ENCODE data around the gene MRPL58. TPM values are rescaled to one million over a fixed set of nuclear protein-coding genes. Genes with fewer than 3 reads are reported as not detected.
"Not testable (repeated sequence)": the region's sequence is repeated elsewhere in the genome, so short reads cannot be mapped to it uniquely, and the experiment has no call there.

MRPL58 gene
- total RNA-seq, 1 experiment from 2014 or later = 148 TPM

DNA sequence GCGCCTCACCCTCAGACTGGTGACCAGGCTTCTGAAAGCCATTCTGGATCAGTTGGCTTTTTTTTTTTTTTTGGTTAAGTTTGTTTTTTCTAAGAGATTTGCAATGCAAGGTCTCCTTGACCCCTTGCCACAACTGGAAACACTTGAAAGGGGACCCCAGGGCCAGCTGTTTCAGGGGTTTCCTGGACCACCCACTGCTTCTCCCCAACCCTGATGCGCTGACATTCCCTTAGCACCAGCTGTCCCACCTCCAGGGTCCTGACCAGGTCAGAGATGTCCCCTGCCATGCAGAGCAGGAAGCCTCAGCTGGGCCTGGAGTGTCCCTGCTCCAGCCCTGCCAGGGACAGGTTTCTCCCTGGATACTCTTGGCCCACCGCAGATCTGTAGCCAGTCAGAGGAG, 8.1 kb upstream of the MRPL58 start:
- Histone ChIP-seq H3K36me3 (no peaks in the 10 kb centered on the region), H3K27me3 (no peaks in the 10 kb centered on the region), H3K4me3 (no peak overlapping the region), H3K9me3 (no peaks in the 10 kb centered on the region)
- no peak for DNase-seq

DNA sequence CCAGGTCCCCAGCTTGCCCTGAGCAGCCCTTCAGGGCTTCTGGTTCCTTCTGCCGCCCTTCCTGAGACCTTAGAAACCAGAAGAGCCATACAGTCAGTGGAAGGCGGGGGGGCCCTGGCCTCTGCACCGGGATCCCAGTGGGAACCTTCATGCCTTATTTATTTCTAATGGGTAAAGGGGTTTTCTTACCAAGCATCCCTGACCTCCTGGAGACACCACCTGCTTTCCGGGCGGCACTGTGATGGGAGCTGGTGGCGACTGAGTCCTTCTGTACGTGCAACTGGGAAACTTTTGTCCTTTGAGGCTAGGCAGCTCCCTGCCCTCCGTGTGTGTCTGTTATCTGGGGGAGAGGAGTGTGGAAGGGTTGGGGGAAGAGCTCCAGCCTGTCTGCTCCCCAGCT, 7.2 kb upstream of the MRPL58 start:
- Histone ChIP-seq H3K4me3 (no peak overlapping the region), H3K9me3 (no peaks in the 10 kb centered on the region), H3K36me3 (no peaks in the 10 kb centered on the region), H3K27me3 (no peaks in the 10 kb centered on the region)
- no peak for DNase-seq

DNA sequence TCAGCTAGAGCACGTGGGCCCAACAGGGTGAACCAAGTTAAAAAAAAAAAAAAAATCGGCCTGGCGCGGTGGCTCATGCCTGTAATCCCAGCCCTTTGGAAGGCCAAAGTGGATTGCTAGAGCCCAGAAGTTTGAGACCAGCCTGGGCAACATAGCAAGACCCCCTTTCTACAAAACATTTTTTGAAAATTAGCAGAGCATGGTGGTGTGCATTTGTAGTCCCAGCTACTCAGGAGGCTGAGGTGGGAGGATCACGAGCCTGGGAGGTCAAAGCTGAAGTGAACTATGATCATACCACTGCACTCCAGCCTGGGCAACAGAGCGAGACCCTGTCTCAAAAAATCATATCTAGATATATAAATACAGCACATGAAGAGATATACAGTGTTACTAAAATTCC, 6.4 kb upstream of the MRPL58 start:
- H3K4me3 ChIP-seq, DNase-seq, H3K27me3 ChIP-seq, H3K9me3 ChIP-seq, H3K36me3 ChIP-seq: not testable (repeated sequence)

DNA sequence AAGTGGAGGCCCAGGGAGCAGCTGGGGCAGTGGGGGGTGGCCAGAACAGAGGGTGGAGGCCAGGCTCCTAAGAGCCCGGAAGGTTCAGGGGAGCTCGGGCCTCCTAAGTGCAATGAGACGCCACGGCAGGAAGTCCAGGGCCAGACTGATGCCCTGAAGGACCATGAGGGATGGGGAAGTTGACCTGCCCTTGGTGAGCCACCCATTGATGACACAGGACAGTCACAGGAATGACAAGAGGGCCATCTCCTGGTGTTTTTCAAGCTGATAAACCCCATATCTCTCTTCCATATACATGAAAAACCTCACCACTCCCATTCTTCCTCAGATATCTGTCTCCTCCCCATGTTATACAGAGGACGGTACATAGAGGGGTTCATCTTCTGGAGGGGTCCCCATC, 5.8 kb upstream of the MRPL58 start:
- no peak for DNase-seq
- Histone ChIP-seq H3K36me3 (no peaks in the 10 kb centered on the region), H3K4me3 (no peak overlapping the region), H3K9me3 (no peaks in the 10 kb centered on the region), H3K27me3 (no peaks in the 10 kb centered on the region)

DNA sequence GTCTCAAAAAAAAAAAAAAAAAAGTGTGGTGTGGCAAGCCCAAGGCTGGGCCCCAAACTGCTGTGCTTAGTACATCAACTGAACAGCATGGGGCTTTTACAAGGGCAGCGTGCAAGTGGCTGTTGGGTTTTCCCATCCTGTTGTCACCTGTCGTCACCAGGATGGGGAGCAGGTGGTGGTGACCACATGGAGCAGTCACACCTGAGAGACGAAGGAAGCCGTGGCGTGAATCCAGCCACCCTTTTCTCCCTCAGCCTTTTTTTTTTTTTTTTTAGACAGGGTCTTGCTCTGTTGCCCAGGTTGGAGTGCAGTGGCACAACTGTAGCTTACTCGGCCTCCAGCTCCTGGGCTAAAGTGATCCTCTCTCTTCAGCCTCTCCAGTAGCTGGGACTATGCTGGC, 4.1 kb upstream of the MRPL58 start:
- no peaks in the 10 kb centered on the region for H3K9me3 ChIP-seq
- no peak overlapping the region for H3K4me3 ChIP-seq
- H3K36me3 ChIP-seq = no peaks in the 10 kb centered on the region
- no peak for DNase-seq
- H3K27me3 ChIP-seq = no peaks in the 10 kb centered on the region

DNA sequence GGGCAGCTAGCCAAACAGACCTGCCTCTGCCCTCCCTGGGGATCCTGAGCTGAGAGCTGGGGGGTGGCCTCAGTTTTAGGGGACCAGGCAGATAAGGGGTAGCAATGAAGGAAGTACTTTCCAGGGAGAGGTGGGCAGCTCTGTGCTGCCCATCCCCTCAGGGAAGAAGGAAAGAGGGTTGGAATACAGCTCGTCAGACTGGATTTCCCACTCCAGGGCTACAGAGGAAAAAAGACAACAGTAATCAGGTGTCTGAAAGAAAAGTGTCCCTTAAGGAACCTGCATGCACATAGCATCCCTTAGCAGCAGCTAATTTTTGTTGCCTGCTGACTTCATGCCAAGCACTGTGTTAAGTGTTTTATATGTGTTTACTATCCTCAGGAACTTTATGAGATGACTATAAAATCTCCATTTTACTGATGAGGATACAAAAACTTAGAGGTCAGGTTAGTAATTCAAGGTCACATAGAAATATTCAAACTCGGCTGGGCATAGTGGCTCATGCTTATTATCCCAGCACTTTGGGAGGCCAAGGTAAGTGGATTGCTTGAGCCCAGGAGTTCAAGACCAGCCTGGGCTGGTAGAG, 3.2 kb upstream of the MRPL58 start:
- Histone ChIP-seq H3K36me3 (no peaks in the 10 kb centered on the region), H3K27me3 (no peaks in the 10 kb centered on the region), H3K9me3 (no peaks in the 10 kb centered on the region), H3K4me3 (no peak overlapping the region)
- no peak for DNase-seq

DNA sequence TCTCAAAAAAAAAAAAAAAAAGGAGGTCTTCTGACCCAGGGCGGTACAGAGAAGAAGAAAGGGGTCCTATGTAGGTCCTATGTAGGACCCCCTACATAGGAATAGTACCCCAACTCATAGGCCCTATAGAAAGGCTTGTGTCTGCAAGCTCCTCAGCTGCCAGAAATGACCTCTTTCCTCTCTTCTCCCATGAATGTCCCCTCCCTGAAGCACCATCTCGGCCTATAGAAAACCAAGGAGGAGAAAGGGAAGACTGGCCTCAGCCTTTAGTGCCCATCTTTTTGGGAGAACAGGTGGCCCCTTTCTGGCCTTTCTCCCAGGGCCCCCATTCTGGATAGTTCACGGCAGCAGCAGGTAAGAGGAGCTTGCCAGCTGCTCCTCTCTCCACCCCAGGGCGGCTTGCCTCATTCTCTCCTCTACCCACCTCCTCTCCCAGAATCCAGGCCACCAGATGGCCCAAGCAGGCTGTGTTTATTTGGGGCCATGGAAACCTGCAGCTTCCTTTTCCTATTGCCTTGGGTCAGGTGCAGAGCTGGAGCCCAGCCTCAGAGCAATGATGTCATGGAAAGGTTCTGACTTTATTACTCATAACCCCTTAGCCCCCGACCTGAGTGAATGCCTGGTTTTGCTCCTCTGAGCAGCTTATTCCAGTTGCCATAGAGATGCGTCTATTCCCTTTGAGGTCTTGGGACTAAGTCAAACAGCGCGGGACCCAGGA, 1.6 kb upstream of the MRPL58 start:
- DNase-seq = peak; percentile 17
- H3K36me3 ChIP-seq = peaks cover 12% of the 10 kb centered on the region
- H3K4me3 ChIP-seq = no peak overlapping the region
- H3K9me3 ChIP-seq = no peaks in the 10 kb centered on the region
- H3K27me3 ChIP-seq = no peaks in the 10 kb centered on the region

DNA sequence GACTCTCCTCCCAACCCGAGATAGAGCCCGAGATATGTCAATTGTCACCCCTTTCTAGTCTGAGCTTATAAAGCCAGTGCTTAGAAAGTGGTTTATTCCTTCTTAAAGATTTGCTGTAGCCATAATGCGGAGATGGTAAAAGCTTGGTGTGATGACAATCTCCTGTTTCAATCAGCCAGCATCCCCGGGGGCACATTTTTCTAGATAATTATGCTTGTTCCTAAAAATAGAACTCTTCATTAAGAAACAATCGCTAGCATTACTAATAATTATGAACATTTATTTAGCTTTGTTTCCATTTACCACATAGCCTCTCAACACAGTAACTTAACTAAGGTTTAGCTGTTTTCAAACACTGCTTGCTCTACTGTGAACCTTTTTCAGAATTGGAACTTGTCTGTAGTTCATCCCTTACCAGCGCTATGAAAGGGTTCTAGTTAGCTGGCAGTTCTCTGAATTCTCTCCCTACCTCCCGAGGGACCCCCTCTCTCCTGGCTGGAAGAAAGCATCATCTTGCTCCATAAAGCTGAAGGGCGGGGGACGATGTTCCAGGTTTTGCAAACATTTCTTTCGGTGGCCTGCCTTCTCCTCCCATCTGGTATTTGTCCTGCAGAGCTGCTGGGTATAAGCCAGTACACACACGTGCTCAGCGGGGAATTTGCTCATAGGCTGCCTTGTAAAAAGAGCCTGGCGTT, 922 bp upstream of the MRPL58 start:
- no peaks in the 10 kb centered on the region for H3K9me3 ChIP-seq
- peak overlapping the region; percentile 89 for H3K4me3 ChIP-seq
- no peaks in the 10 kb centered on the region for H3K27me3 ChIP-seq
- peak; percentile 68 for DNase-seq
- H3K36me3 ChIP-seq = peaks cover 14% of the 10 kb centered on the region

DNA sequence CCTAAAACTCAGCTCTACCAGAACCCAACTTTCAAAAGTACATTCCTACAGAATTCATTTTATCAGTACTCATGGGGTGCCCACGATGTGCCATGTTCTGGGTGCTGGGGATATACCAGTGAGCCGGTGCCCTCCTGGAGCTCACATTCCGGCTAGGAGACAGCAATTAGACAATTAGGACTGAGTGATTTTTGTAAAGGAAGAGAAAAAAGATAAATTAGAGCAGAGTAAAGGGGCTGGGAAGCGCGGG, 449 bp upstream of the MRPL58 start:
- Histone ChIP-seq H3K36me3 (peaks cover 19% of the 10 kb centered on the region), H3K27me3 (no peaks in the 10 kb centered on the region), H3K9me3 (no peaks in the 10 kb centered on the region), H3K4me3 (peak overlapping the region; percentile 89)
- DNase-seq = no peak

DNA sequence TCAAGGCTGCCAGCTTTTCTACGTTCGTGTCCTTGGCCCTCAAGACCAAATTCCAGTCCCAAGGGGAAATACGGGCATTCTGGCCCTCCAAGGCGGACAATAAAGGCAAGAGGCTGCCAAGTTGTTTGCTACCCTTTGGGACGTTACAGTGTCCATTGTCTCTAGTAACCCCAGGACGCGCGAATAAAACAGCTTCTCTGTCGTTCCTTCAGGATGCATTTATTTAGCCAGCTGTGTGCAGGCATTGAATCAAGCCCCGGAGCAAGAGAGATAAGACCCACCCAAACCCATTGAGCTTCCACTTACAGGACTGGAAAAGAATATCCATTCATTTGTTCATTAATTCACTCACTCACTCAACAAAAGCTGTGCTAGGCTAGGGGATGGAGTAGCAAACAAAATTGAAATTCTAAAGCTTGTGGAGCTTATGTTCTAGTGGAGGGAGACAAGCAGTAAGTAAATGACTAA, 656 bp downstream of the MRPL58 start:
- Histone ChIP-seq H3K4me3 (peak overlapping the region; percentile 89), H3K36me3 (peaks cover 25% of the 10 kb centered on the region), H3K9me3 (no peaks in the 10 kb centered on the region), H3K27me3 (no peaks in the 10 kb centered on the region)
- DNase-seq = no peak

DNA sequence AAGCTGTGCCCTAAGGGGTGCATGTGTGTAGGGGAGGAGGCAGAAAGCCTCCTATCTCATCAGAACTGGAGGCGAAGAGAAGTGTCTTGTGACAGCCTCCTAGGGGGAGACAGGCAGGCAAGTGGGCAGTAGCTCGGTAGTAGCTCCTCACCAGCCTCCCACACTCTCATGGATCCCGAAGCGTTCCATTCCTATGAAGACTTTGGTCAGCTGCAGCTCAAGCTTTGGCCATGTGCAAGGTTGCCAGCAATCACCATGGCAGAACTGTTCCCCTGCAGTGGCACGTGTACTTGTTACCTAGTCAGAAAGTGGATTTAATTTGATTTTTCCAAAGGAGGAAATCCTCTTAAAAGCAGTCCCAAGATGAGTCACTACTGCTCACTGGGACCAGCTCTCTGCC, 6.7 kb downstream of the MRPL58 start:
- Histone ChIP-seq H3K36me3 (peaks cover 63% of the 10 kb centered on the region), H3K27me3 (no peaks in the 10 kb centered on the region), H3K4me3 (no peak overlapping the region), H3K9me3 (no peaks in the 10 kb centered on the region)
- DNase-seq = no peak

DNA sequence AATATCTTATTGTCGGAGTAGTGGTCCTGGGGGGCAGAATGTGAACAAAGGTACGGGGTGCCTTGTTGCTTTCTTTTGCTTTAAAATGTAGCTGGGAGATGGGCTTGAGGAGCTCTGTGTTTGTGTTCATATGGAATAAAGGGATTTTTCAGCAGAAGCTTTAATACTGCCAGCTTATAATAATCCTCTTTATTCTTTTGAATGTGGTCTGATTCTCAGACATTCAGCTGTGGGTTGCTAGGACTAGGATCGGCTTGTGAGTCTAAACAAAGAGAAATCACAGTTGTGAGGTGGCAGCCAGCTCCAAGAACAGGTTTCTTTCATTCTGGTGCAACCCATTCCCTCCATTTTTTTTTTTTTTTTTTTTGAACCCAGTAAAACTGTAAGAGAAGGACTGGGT, 7.2 kb downstream of the MRPL58 start:
- no peaks in the 10 kb centered on the region for H3K27me3 ChIP-seq
- H3K36me3 ChIP-seq = peaks cover 60% of the 10 kb centered on the region
- no peak for DNase-seq
- no peak overlapping the region for H3K4me3 ChIP-seq
- H3K9me3 ChIP-seq = no peaks in the 10 kb centered on the region

DNA sequence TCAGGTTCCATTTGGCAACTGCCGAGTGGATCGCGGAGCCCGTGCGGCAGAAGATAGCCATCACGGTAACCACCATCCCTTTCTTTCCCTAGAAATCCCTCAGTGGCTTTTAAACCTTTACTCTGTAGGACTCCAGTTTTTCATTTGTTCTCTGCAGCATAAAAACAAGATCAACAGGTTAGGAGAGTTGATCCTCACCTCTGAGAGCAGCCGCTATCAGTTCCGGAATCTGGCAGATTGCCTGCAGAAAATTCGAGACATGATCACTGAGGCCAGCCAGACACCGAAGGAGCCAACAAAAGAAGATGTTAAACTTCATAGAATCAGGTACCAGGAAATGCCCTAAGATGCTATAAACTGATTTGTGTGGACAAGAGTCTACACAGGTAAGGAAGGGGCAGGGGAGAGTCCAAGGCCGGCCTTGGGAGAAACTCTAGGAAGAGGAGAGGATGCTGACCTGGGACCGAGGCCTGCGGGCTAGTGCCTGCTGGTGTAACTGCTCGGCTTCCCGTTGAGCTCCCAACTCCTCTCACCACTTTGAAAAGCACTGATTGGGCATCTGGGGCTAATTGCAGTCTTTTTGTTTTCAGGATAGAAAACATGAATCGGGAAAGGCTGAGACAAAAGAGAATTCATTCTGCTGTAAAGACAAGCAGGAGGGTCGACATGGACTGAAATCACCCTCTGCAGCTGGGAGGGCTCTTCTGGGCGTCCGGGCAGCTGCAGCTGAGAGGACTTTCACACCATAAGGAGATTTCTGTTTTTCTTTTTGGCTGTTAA, 8.1 kb downstream of the MRPL58 start:
- no peak overlapping the region for H3K4me3 ChIP-seq
- 0 out of 2 replicates have a peak, but pooled peaks cover 2% of the 10 kb centered on the region for H3K9me3 ChIP-seq
- no peak for DNase-seq
- peaks cover 54% of the 10 kb centered on the region for H3K36me3 ChIP-seq
- H3K27me3 ChIP-seq = no peaks in the 10 kb centered on the region

DNA sequence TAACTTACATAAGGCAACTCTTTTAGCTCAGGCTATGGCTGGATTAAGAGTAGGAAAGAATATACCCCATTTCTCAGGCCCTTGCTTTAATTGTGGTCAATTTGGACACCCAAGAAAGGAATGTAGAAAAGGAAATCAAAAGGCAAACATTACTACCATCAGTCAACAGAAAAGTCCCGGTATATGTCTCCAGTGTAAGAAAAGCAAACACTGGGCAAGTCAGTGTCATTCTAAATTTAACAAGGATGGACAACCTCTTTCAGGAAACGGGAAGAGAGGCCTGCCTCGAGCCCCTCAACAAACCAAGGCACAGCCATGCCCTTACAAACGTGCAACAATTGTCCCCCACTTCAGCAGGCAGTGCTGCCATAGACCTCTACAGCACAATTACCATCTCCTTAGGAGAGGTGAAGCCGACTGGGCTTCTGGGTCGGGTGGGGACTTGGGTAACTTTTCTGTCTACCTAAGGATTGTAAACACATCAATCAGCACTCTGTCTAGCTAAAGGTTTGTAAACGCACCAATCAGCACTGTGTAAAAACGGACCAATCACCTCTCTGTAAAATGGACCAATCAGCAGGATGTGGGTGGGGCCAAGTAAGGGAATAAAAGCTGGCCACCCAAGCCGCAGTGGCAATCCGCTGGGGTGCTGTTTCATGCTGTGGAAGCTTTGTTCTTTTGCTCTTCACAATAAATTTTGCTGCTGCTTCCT, 12.4 kb downstream of the MRPL58 start:
- H3K9me3 ChIP-seq = peaks cover 2% of the 10 kb centered on the region; the same call in 1 of the 2 replicates
- H3K27me3 ChIP-seq = no peaks in the 10 kb centered on the region
- H3K4me3 ChIP-seq = no peak overlapping the region
- H3K36me3 ChIP-seq = peaks cover 30% of the 10 kb centered on the region
- DNase-seq = no peak

DNA sequence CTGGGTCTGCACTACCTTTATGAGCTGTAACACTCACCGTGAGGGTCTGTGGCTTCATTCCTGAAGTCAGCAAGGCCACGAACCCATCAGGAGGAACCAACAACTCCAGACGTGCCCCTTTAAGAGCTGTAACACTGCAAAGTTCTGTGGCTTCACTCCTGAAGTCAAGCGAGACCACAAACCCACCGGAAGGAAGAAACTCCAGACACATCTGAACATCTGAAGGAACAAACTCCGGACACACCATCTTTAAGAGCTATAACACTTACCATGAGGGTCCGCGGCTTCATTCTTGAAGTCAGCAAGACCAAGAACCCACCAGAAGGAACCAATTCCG, 12.9 kb downstream of the MRPL58 start:
- not testable (repeated sequence) for H3K4me3 ChIP-seq, H3K27me3 ChIP-seq, DNase-seq, H3K9me3 ChIP-seq
- H3K36me3 ChIP-seq = peaks cover 24% of the 10 kb centered on the region

DNA sequence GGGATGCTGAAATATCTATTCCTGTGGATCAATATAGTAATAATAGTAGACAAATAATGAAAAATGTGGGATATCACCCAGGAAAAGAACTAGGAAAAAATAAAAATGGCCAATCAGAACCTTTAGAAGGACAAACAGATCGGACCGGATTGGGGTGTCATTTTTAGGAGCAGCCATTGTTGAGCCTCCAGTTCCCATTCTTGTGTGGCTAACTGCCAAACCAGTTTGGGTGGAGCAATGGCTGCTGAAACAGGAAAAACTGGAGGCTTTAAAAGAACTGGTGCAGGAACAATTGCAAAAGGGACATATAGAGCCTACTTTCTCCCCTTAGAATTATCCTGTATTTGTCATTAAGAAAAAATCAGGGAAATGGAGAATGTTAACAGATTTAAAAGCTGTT, 14.2 kb downstream of the MRPL58 start:
- H3K36me3 ChIP-seq = peaks cover 12% of the 10 kb centered on the region
- DNase-seq, H3K27me3 ChIP-seq, H3K4me3 ChIP-seq, H3K9me3 ChIP-seq: not testable (repeated sequence)

DNA sequence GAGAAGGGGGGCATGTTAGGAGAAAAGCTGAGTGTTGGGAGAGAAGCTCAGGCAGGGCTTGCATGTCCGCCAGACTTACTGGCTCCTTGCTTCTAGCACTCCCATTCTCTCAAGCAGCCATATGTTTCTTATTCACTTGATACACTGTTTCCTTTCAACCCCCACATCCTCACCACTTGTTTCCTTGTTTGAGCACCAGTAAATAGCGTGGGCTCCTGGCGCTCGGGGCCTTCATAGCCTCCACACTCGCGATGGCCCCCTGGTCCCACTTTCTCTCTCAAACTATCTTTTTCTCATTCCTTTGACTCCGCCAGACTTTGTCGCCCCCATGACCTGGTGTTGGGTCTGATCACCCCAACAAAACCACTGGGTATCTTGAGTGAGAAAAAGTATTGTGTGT, 17.7 kb downstream of the MRPL58 start:
- H3K9me3 ChIP-seq = peaks cover 2% of the 10 kb centered on the region; the same call in 1 of the 2 replicates
- no peaks in the 10 kb centered on the region for H3K36me3 ChIP-seq
- DNase-seq = no peak
- no peaks in the 10 kb centered on the region for H3K27me3 ChIP-seq
- no peak overlapping the region for H3K4me3 ChIP-seq

All from MG63 (cell line).